ENCODE measurements around the gene FGFR3.

The FGFR3 gene

DNA sequence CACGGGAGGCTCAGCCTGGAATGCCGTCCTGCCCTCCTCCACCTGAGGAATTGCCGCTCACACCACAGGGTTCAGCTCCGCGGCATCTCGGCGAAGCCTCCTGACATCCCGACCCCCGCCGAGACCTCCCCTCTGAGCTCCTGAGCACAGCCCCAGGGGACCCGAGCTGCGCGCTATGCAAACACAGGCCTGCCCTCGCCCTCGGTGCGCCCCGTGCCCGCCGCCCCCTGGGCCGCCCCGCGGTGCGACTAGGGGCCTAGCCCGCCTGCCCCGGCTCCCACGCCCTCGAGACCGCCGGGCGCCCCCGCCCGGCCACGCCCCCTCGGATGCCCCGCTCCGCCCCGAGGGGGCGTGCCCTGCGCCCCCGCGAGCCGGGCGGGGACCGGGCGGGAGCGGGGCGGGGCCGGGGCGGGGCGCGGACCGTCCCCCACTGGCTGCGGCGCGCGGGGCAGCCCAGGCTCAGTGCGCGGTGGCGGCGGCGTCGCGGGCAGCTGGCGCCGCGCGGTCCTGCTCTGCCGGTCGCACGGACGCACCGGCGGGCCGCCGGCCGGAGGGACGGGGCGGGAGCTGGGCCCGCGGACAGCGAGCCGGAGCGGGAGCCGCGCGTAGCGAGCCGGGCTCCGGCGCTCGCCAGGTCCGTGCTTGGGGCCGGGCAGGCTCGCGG, at the start of gene FGFR3:
TSS of gene FGFR3 (plus strand) at position 462 of the 664 bp plus-strand sequence. CDS start 642 bp downstream, outside the sequence.
- DNase-seq = peak in 10 of 42 donors; percentile 23 to 60 (median 47)
- intact Hi-C loops (cut with DNase I) = no loop called here

DNA sequence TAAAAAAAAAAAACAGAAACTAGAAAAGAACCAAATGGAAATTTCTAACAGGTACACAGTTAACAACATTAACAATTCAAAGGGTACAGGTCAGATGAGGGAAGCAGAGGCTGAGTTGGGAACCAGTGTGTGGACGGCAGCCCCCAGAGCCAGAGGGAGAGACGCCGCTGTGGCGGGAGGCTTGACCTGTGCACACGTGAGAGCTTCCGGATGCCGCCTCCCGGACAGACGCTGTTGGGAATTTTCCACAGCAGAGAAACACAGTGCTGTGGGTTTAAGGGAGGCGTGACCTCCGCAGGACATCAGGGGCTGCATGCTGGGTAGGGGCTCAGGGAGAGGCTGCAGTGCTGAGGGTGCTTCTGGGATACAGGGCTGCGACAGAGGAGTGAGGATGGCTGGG, 49.5 kb upstream of the FGFR3 start:
- intact Hi-C loops (cut with DNase I) = no loop called here
- no peak for DNase-seq

DNA sequence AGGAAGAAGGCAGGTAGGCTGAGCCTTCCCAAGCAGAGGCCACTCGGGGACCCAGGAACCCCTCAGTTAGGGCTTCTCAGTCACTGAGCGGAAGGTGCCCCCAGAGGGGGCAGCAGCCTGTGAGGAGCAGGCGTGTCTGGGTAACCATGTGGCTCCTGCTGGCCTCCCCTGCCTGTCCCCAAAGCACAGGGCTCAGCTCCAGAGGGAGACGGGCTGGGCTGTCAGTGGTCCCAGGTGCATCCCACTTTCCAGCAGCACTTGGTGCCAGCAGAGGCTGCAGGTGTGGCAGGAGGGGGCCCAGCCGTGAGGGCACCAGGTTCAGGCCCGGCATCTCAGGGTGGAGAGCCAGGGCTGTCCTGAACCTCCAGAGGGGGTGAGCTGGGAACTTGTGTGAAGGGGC, 49.1 kb upstream of the FGFR3 start:
- DNase-seq = no peak
- intact Hi-C loops (cut with DNase I) = no loop called here

DNA sequence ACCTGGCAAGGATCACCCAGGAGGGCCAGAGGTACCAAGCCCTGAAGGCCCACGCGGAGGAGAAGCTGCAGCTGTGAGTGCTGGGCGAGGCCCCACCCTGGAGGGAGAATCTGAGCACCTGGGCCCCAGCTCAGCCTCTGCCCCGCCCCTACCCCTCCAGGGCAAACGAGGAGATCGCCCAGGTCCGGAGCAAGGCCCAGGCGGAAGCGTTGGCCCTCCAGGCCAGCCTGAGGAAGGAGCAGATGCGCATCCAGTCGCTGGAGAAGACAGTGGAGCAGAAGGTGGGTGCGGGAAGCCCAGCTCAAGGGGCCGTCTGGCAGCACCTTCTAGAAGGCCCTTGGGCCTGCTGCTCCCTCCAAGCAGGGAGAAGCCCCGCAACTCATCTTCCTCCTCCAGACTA, 48.5 kb upstream of the FGFR3 start:
- intact Hi-C loops (cut with DNase I) = no loop called here
- no peak for DNase-seq

DNA sequence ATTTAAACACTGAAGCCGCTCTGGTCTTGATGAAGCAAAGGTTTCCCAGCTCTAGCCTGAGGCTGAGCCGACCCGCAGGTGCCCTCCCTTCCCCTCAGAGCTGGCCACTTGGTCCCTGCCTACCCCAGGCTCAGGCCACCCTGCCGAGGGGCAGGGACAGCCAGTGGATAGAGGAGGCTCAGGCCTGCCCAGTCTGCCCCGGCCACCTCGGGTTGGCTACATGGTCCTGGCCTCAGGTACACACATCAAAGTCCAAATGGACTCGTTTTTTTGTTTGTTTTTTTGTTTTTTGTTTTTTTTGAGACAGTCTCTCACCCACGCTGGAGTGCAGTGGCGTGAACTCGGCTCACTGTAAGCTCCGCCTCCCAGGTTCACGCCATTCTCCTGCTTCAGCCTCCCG, 47.9 kb upstream of the FGFR3 start:
- DNase-seq = no peak
- intact Hi-C loops (cut with DNase I) = loop anchor here (5.0 kb wide), 1 partner anchor 67 kb away; no protein-coding TSS in a partner anchor

DNA sequence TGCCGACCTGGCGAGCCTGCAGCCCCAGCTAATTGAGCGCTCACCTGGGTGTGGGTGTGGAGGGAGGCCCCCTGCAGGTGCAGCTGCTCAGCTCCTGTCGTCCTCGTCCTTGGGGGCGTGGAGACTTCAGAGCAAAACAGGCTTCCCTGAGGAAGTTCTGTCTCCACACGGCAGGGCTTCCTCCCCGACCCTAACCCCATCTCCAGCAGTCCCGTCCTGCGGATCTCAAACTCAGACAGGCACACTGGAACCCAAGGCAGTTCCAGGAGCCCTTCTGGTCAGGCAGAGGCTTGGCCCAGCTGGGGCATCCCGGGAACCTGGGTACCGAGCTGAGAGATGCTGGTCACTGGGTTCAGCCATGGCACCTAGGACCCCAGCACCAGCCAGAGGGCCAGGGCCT, 47.4 kb upstream of the FGFR3 start:
- no peak for DNase-seq
- intact Hi-C loops (cut with DNase I) = loop anchor here (5.0 kb wide), 1 partner anchor 67 kb away; no protein-coding TSS in a partner anchor

DNA sequence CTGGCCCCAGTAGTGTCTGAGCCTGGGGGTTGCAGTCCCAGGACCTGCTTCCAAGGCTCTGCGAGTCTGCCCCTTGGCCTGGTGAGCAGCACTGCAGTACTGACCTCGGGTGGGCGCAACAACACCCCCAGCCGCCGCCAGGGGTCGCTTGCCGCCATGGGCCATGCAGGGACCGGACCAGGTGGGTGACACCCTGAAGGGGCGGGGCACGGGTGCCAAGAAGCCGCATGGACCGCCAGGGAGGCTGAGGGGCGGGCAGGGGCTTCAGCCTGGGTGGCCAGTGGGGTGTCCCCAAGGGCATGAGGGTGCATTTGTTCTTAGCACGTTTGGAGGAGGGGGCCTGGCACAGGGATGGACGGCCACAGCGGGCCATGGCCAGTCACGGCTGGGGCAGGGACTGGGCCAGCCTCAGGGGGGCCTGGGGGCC, 46.8 kb upstream of the FGFR3 start:
- intact Hi-C loops (cut with DNase I) = loop anchor here (5.0 kb wide), 1 partner anchor 66 kb away; no protein-coding TSS in a partner anchor
- DNase-seq = peak; percentile 38 to 87 (median 70)

DNA sequence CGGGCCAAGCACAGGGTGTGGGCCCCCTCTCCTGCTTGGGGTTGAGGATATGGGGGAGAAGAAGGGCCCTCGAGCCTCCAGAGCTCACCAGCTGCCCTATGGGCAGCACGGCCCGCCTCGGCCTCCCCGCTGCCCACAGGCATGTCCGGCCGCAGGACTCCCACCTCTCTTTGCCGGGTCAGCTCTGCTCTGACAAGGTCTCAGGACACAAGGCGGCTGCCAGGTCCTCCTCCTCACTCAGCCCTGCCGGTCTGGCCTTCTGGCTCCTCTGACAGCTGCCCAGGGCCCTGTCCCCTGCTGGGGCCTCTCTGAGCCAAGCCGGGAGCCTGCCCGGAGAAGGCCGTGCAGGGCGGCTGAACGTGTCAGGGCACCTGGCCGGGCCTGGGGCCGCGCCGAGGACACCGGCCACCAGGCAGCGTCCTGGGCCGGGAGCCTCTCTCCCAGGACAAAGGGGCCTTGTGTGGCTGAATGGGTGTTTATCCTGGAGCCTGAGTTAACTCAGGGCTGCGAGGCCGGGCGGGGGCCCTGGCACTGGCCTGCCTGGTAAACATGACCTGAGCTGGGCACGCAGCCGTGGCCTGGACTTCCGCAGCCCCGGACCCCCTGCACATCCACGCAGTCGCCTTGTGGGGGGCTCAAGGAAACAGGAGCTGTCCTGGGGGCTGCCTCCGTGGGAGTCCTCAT, 46.0 kb upstream of the FGFR3 start:
- peak in 38 of 42 donors; percentile 11 to 74 (median 44) for DNase-seq
- intact Hi-C loops (cut with DNase I) = loop anchor here (5.0 kb wide), 1 partner anchor 65 kb away; no protein-coding TSS in a partner anchor

DNA sequence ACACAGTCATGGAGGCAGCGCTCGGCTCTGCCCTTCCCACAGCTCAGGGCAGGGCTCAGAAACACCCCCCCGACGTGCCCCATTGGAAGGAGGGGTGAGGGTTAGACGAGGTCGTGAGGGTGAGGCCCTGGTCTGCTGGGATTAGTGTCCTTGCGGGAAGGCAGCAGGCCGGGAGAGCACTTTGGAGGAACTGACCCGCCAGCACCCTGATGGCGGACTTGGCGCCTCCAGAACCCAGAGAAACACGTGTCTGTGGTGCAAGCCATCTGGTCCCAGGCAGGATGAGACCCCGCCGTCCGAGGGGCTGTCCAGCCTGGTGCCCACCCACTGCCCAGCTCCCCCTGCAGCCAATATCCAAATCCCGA, 45.5 kb upstream of the FGFR3 start:
- intact Hi-C loops (cut with DNase I) = loop anchor here (5.0 kb wide), 1 partner anchor 65 kb away; no protein-coding TSS in a partner anchor
- DNase-seq = no peak

DNA sequence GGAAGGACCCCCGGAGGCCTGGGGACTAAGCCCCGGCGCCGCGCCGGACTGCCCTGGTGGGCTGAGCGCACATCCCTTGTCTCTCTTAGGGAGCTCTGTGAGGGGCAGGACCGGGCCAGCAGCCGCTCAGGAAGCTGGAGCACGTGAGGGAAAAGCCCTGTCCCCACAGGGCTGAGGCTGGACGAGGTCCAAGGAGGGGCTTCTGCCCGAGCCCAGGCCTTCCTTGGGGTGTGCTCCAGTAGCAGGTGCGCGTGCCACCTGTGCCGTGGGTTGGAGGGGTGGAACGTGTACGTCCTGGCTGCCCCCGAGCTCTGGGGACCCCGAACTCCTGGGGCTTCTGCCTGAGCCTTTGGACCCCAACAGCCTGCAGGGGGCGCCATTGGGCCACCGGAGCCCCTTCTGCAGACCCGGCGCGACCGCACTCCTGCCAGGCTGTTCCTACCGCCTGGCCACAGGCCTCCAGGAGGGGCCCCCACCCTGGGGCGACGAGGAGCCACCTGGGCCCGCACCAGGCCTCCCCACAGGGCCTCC, 44.6 kb upstream of the FGFR3 start:
- peak; percentile 45 to 89 (median 72) for DNase-seq
- intact Hi-C loops (cut with DNase I) = loop anchor here (5.0 kb wide), 1 partner anchor 64 kb away; no protein-coding TSS in a partner anchor

DNA sequence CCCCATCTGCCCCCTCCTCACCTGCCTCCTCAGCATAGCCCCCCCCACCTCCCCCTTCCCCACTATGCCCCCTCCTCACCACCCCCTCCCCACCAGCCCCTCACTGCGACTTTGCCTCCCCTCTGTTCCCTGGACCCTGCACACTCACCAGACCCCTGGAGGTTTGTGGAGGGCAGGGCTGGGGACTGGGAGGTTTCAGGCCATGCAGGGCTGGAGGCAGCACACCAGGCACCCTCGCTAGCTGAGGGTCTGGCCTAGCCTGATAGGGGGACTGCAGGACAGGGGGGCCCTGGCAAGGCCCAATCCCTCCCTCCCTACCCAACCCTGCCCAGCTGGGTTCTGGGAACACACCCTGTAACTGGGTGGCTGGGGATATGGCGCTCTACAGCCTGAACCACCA, 43.7 kb upstream of the FGFR3 start:
- intact Hi-C loops (cut with DNase I) = loop anchor here (5.0 kb wide), 1 partner anchor 63 kb away; no protein-coding TSS in a partner anchor
- DNase-seq = no peak

DNA sequence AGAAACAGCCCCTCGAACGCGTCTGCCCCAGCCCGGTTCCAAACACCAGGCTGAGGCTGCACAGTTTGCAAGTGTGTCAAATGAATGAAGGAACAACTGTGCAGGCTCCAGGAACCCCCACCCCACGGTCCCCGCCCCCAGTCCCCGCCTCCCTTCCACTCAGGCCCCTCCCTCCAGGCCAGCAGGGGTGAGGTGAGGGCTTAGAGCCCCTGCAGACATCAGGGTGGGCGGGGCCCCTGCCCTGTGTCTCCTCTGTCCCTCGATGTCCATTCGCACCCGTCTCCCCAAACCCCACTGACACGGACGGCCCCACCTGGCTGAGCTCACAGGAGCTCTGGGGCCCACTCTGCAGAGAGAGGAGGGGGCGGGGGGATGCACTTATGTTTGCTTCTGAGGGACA, 43.3 kb upstream of the FGFR3 start:
- intact Hi-C loops (cut with DNase I) = loop anchor here (5.0 kb wide), 2 partner anchors 62 to 147 kb away; no protein-coding TSS in a partner anchor
- no peak for DNase-seq

DNA sequence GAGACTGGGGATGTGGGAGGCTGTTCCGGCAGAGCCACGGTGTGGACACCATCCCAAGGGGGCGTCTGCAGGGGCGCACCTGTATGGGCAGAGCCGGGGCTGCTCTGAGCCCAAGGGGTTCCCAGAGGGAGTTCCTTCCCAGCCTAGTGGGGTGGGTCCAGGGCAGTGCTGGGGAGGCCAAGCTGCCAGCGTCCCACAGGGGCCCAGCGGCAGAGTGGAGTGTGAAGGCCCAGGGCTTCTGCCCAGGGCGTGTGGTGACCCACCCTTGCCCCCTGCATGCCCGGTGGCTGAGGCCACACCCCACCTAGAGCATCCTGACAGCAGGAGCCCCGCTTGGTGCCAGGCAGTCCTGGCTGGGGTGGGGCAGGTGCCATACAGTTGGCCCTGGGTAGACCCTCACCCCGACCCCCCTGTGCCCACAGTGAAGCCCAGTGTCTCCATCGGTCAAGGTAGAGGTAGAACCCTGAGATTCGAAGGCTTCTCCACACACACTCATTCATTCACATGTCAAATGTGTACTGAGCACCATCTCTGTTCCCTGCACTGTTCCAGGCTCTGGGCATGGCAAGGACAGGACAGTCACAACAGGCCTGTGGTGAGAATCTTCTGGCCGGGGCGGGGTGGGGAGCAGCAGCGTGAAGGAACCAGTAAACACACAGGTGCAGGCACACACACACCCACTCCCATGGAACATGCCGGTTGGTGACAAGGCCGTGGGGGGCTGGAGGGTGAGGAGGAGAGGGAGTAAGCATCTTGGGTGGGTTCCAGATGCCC, 42.5 kb upstream of the FGFR3 start:
- DNase-seq = no peak
- intact Hi-C loops (cut with DNase I) = loop anchor here (5.0 kb wide), 1 partner anchor 147 kb away; no protein-coding TSS in a partner anchor

DNA sequence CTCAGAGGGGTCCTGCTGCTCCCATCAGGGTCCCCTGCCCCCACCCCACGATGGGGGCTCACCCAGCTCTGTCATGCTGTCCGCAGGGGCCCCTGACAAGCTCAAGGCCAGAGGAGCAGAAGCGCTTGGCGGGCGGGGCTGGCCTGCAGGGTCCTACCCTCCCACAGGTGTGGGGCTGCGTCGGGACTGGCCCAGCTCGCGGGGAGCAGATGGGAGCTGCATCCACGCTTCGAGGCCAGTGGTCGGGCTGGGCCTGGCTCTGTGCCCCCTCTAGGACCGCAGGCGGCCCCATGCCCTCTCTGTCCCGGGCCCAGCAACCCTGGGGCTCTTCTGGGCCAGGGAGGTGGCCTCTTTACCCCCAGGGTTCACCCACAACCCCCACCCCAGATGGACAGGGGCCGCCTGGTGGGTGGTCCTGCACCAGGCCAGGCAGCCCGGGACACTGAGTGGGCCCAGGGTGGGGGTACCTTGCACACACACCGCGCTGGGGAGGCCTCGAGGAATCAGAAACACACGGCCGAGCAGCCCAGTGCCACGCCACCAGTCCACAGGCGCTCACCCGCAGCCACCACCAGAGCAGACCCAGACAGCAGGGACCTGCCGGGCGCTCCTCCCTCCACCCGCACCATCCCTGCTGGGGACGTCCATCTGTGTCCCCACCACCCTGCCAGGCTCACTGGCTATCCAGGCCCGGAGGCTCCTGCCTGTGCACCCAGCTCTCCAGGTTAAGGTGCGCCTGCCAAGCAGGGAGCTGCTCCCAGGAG, 41.8 kb upstream of the FGFR3 start:
- no peak for DNase-seq
- intact Hi-C loops (cut with DNase I) = loop anchor here (5.0 kb wide), 1 partner anchor 146 kb away; no protein-coding TSS in a partner anchor

DNA sequence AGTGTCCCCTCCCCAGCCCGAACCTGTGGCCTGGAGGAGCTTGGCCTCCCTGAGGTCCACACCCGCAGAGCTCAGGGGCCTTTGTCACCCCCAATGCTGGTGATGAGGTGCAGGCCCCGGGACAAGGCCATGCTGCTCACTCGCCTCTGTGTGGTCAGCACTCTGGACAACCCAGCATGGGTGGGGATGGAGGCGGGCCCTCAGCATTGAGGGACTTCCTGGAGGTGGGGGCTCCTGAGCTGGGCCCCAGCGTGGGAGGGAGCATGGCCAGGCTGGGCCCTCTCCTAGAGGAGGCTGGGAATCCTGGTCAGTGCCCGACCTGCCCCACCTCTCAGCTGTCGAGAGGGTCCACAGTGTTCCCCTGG, 41.2 kb upstream of the FGFR3 start:
- DNase-seq = no peak
- intact Hi-C loops (cut with DNase I) = loop anchor here (5.0 kb wide), 1 partner anchor 145 kb away; no protein-coding TSS in a partner anchor

DNA sequence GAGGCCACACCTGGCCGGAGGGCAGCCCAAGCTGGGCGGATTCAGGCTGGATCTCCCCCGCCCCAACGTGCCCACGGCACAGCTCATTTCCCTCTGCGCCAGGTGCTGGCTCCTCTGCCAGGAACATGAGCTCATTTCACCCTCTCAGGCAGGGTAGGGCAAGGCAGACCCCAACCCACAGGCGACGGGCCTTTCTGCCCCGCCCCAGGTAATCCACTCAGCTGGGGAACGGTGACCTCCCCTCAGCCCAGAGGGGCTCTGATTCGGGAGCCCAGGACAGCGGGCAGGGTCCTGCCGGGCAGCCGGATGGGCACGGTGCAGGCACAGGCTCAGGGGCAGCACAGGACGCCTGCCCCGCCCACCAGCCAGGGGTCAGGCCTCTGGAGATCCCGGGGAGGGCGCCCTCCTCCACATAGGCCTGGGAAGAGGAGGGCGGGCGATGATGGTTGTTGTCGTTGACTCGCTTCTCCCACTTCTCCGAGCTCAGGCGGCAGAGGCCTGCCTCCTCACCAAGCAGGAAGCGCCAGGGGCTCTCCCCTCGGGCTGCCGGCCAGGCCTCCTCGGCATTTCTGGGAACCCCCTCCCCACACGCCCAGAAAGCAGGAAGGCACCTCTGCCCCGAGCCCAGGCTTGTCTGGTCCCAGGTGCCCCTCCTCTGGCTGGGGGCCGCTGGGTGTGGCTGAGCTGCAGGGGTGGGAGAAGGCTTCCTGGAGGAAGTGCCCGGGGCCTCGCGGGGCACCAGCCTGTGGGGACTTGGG, 40.6 kb upstream of the FGFR3 start:
- DNase-seq = no peak
- intact Hi-C loops (cut with DNase I) = loop anchor here (5.0 kb wide), 1 partner anchor 145 kb away; no protein-coding TSS in a partner anchor

DNA sequence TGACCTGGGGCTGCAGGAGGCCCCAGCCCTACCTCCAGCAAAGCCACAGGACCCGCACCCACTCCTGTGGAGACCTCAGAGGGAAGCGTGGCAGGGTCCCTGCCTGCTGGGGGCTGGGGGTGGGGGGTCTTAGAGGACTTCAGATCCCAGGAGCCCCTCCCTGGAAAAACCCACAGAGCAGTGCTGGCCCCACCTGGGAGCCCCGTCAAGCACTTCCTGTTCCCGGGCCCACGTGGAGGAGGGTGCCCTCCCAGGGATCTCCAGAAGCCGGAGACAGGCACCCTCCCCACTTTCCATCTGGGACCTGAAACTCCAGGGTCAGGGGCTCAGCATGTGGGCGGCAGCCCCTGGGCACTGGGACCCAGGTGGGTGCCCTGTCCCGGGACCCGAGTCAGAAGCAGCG, 39.8 kb upstream of the FGFR3 start:
- DNase-seq = no peak
- intact Hi-C loops (cut with DNase I) = loop anchor here (5.0 kb wide), 1 partner anchor 144 kb away; no protein-coding TSS in a partner anchor

Measured in head of caudate nucleus (tissue), 42 donors.